Gastroesophageal sphincter (tissue), 4 donors: Measurements from ENCODE around the gene LRP11. TPM values are rescaled to one million over a fixed set of nuclear protein-coding genes. Genes with fewer than 3 reads are reported as not detected.

ENCODE experiments used
- ATAC-seq: fragments of 150-250 bp; one replicate; pipeline ENCODE4 v1.9.1; 2016; ENCODE audit warnings: mild to moderate bottlenecking, moderate library complexity
- H3K27ac ChIP-seq, 4 donors: fragments of 200-600 bp; sonication (generic) in 3 of 4; 1 replicate in 3 of 4; 2 replicates in 1 of 4; pipeline ENCODE4 v1.5.1; 2016 to 2019
- H3K27me3 ChIP-seq: fragments of 200-600 bp; sonication (generic); one replicate; pipeline ENCODE4 v1.5.1; 2019
- H3K36me3 ChIP-seq, 2 donors: fragments of 200-600 bp; sonication (generic); one replicate each; pipeline ENCODE4 v1.5.1; 2019; ENCODE audit warnings: control low read depth in 1 of 2
- H3K4me1 ChIP-seq, 3 donors: fragments of 200-600 bp; sonication (generic); 1 replicate in 2 of 3; 2 replicates in 1 of 3; pipeline ENCODE4 v1.5.1; 2016 to 2019; ENCODE audit warnings: control low read depth in 2 of 3
- H3K4me3 ChIP-seq, 2 donors: fragments of 200-600 bp; sonication (generic); one replicate each; pipeline ENCODE4 v1.5.1; 2019; ENCODE audit warnings: mild to moderate bottlenecking in 1 of 2, moderate library complexity in 1 of 2
- H3K9me3 ChIP-seq, 3 donors: fragments of 200-600 bp; sonication (generic); one replicate each; pipeline ENCODE4 v1.5.1; 2017 to 2019; ENCODE audit warnings: control low read depth in 2 of 3
- EP300 ChIP-seq: sonication (generic); formaldehyde crosslinking; IDR thresholded peaks from one replicate; pipeline ENCODE4 v1.6.1; 2017; ENCODE audit warnings: antibody characterized with exemption, mild to moderate bottlenecking
- POLR2A ChIP-seq, 2 donors: fragments of 450-650 bp; IDR thresholded peaks; one replicate each; pipeline ENCODE4 v1.6.1; 2017; ENCODE audit warnings: antibody characterized with exemption in 2 of 2, mild to moderate bottlenecking in 2 of 2, moderate library complexity in 1 of 2
- POLR2AphosphoS5 ChIP-seq: sonication (generic); formaldehyde crosslinking; IDR thresholded peaks from one replicate; pipeline ENCODE4 v1.6.1; 2017; ENCODE audit warnings: antibody characterized with exemption
- whole genome bisulfite sequencing, 2 donors: methylation state at CpG; one replicate each; pipeline ENCODE4 v1.1.5; 2018; ENCODE audit warnings: low coverage in 1 of 2; 5-methylcytosine and 5-hydroxymethylcytosine counted together
- total RNA-seq, 4 donors: library from RNA; depleted of rRNA; stranded (reverse); fragments of >200 nt; gene quantifications; one replicate each; pipeline ENCODE4 v1.1.0, GENCODE V29; 2016
- TF ChIP-seq, protein P1 (sequence below), 4 experiments: fragments of 200-600 bp in 2 of 4; fragments of 450-650 bp in 2 of 4; sonication (generic) in 1 of 4; IDR thresholded peaks; one replicate each; pipeline ENCODE4 v1.5.1; 2017 to 2019; ENCODE audit warnings: antibody characterized with exemption in 4 of 4, mild to moderate bottlenecking in 2 of 4, moderate library complexity in 2 of 4

Gene LRP11
- total RNA-seq, 4 donors from 2014 or later, result 17.9 to 33.3 (median 29.6) TPM

- Histone ChIP-seq H3K27me3 (no peaks in the 10 kb centered on the region), H3K4me1 (peaks cover 15 to 33% (median 23%) of the 10 kb centered on the region in 3 donors), H3K36me3 (no peaks in the 10 kb centered on the region), H3K9me3 (no peaks in the 10 kb centered on the region), H3K4me3 (no peak overlapping the region), H3K27ac (no peak overlapping the region)
- WGBS, 2 donors, result 67 to 87% methylated on average over 4 to 5 of the region's 7 CpGs
- TF ChIP-seq POLR2A (IDR thresholded peaks at IDR 0.05) (no peak), POLR2AphosphoS5 (no peak), EP300 (no peak)
- TF ChIP-seq, protein P1, sequence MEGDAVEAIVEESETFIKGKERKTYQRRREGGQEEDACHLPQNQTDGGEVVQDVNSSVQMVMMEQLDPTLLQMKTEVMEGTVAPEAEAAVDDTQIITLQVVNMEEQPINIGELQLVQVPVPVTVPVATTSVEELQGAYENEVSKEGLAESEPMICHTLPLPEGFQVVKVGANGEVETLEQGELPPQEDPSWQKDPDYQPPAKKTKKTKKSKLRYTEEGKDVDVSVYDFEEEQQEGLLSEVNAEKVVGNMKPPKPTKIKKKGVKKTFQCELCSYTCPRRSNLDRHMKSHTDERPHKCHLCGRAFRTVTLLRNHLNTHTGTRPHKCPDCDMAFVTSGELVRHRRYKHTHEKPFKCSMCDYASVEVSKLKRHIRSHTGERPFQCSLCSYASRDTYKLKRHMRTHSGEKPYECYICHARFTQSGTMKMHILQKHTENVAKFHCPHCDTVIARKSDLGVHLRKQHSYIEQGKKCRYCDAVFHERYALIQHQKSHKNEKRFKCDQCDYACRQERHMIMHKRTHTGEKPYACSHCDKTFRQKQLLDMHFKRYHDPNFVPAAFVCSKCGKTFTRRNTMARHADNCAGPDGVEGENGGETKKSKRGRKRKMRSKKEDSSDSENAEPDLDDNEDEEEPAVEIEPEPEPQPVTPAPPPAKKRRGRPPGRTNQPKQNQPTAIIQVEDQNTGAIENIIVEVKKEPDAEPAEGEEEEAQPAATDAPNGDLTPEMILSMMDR (IDR thresholded peaks at IDR 0.05), result no peak
- no peak for ATAC-seq
Measured at GRCh38 chr6:149899926-149900619, 35.9 kb upstream of the LRP11 start.

- 82 to 89% methylated on average over 4 to 6 of the region's 6 CpGs for WGBS, 2 donors
- no peaks in the 10 kb centered on the region for H3K9me3 ChIP-seq
- peaks cover 15 to 39% (median 28%) of the 10 kb centered on the region in 3 donors for H3K4me1 ChIP-seq
- no peak for TF ChIP-seq EP300
- no peak for ATAC-seq
- H3K4me3 ChIP-seq, result no peak overlapping the region
- H3K27ac ChIP-seq, result no peak overlapping the region
- H3K27me3 ChIP-seq, result no peaks in the 10 kb centered on the region
- H3K36me3 ChIP-seq, result no peaks in the 10 kb centered on the region
Measured at GRCh38 chr6:149899486-149899885, 35.3 kb upstream of the LRP11 start.

DNA sequence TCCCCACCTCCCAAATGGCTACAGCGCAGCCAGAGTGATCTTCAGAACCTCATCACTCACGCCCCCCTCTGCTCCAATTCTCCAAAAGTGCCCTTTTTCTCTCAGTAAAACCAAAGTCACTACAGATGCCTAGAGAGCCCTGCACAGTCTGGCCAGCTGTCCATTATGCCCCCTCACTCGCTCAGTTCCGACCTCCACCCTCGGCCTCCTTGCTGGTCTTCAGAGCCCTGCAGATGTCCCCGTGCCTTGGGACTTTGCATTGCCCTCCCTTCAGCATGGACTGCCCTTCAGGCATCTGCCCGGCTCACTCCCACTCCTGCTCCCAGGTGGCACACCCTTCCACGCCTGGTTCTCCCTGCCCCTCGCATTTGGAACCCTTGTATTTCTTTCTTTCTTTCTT, 34.8 kb upstream of the LRP11 start:
- H3K36me3 ChIP-seq, result no peaks in the 10 kb centered on the region
- no peaks in the 10 kb centered on the region for H3K27me3 ChIP-seq
- H3K27ac ChIP-seq, result no peak overlapping the region
- no peak for ATAC-seq
- WGBS, 2 donors, result 95 to 99% methylated on average over 8 to 9 of the region's 9 CpGs
- TF ChIP-seq POLR2AphosphoS5 (no peak), EP300 (no peak), POLR2A (IDR thresholded peaks at IDR 0.05) (no peak)
- TF ChIP-seq, protein P1 (IDR thresholded peaks at IDR 0.05), result no peak
- no peak overlapping the region for H3K4me3 ChIP-seq
- H3K9me3 ChIP-seq, result no peaks in the 10 kb centered on the region
- H3K4me1 ChIP-seq, result peaks cover 15 to 39% (median 28%) of the 10 kb centered on the region in 3 donors

DNA sequence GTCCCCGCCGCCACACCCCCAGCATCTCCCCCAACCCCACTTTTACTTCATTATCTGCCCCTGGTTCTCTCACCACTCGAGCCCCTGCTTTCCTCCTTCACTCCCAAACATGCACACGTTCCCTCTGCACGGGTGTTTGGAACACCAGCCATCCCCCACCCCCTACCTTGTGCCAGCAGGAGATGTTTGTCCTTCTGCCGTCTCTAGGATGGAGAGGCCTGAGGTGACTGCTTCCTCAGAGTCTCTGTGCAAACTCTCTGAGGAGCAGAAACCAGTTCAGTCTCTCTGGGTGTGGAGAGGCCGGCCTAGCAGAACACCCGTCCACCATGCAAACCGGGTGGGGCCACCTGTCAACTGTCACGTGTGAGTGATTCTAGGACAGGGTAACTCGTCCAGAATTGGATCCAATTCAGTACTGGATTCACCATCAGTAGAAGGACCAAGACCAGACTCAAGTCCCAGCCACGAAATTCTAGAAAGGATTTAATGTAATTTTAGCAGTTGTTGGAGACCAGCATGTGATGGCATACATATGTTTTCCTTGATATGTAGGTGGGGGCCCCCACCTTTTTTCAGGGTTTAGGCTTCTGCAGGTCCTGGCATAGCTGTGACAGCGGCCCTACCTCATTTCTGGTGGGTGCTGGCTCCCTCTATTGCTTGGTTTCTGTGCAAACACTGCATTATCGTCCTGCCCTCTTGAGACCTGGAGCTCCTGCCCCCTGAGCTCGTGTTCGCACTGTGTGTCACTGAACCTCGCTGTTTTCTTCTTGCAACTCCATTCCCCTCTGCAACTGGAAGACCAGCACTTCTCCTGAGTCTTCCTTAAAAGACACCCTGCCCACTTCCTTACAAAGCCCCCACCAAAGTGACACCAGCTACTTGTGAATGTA, 33.9 kb upstream of the LRP11 start, which contains the start of gene RAET1E:
TSS of gene RAET1E (minus strand) at position 259 of the 890 bp plus-strand sequence. CDS start 7,212 bp downstream, outside the sequence.
- Histone ChIP-seq H3K4me3 (peak within 1 kb of the TSS; percentile 37 to 41), H3K27me3 (no peaks in the 10 kb centered on the region), H3K4me1 (peaks cover 15 to 39% (median 28%) of the 10 kb centered on the region in 3 donors), H3K27ac (peak within 1 kb of the TSS; percentile 73 to 83 (median 75)), H3K36me3 (no peaks in the 10 kb centered on the region), H3K9me3 (no peaks in the 10 kb centered on the region)
- 77% methylated on average over 10 of the region's 17 CpGs; no CpG with 5 or more reads in 1 of the 2 donors for WGBS, 2 donors
- no peak for ATAC-seq
- TF ChIP-seq, protein P1 (IDR thresholded peaks at IDR 0.05), result no peak
- TF ChIP-seq EP300 (no peak), POLR2A (IDR thresholded peaks at IDR 0.05) (no peak), POLR2AphosphoS5 (no peak)

DNA sequence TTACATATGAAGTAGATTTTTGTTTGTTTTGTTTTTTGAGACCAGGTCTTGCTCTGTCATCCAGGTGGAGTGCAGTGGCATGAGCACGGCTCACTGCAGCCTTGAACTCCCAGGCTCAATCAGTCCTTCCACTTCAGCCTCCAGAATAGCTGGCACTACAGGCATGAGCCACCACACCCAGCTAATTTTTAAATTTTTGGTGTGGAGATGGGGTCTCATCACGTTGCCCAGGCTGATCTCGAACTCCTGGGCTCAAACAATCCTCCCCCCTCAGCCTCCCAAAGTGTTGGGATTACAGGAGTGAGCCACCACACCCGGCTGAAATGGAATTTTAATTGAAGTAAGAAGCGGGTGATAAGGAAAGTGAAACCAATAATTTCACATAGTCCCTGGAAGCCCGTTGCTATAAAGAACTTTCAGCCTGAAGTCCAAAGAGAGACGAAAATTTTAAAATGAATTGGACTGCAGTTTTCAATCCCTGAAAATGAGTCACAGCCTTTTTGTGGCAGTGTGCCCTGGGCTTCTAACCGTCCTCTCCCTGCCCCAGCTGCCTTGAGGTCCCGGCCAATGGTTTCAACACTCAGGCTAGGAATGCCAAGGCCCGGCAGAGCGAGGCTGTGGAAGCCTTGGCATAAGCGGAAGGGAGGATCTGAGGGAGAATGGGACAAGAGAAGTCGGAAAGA, 33.0 kb upstream of the LRP11 start:
- ATAC-seq, result peak; percentile 96

More for the DNA sequence above, 33.0 kb upstream of the LRP11 start:
- H3K27ac ChIP-seq, result peak overlapping the region; percentile 73 to 83 (median 75)
- H3K36me3 ChIP-seq, result no peaks in the 10 kb centered on the region
- H3K9me3 ChIP-seq, result no peaks in the 10 kb centered on the region
- H3K4me3 ChIP-seq, result peak overlapping the region; percentile 37 to 41
- TF ChIP-seq POLR2AphosphoS5 (peak; percentile 87), POLR2A (IDR thresholded peaks at IDR 0.05) (no peak), EP300 (no peak)
- TF ChIP-seq, protein P1 (IDR thresholded peaks at IDR 0.05), result no peak
- WGBS, 2 donors, result 20 to 36% methylated on average over 6 to 12 of the region's 13 CpGs
- H3K4me1 ChIP-seq, result peaks cover 15 to 39% (median 28%) of the 10 kb centered on the region in 3 donors
- no peaks in the 10 kb centered on the region for H3K27me3 ChIP-seq
